H54 (cell line): ENCODE results near the gene SYT13.
"Not testable (repeated sequence)": the region's sequence is repeated elsewhere in the genome, so short reads cannot be mapped to it uniquely, and the experiment has no call there.

Experiments used
- DNase-seq: peaks from one replicate; pipeline ENCODE4 v3.0.0; 2011; ENCODE audit warnings: low spot score, mixed read lengths; ENCODE audit not compliant: insufficient read length
- FAIRE-seq: peaks from 3 replicates; lab custom pipeline; 2011; peaks lifted over from hg19 to GRCh38; lab: Jason Lieb, UNC
- POLR2A ChIP-seq: IDR thresholded peaks from 2 replicates; pipeline ENCODE4 v1.6.1; 2011; ENCODE audit warnings: low read depth, mild to moderate bottlenecking, low read length

Gene SYT13

GRCh38 chr11:45253640-45254039 is 32.5 kb downstream of the SYT13 start:
- TF ChIP-seq POLR2A, result no peak
- DNase-seq, result no peak
- no peak for FAIRE-seq

DNA sequence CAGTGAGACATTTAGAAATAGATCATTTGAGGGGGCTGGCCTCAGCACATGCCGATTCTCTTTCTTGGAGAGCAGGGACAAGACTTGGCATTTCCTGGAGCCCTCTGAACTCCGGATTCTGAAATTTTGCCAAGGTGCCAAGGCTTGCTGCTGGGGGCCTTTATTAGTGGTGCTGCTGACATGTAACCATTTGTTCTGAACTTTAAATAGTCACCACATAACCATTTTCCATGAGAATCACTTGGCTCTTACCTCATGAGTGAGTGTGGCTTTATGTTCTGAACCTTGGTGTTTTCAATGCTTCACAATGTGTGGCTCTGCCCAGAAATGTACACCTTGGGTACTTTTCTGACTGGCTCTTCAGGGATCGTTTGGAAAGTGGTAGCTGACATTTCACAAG is 33.3 kb downstream of the SYT13 start:
- FAIRE-seq (no peak), DNase-seq (no peak)
- no peak for TF ChIP-seq POLR2A

DNA sequence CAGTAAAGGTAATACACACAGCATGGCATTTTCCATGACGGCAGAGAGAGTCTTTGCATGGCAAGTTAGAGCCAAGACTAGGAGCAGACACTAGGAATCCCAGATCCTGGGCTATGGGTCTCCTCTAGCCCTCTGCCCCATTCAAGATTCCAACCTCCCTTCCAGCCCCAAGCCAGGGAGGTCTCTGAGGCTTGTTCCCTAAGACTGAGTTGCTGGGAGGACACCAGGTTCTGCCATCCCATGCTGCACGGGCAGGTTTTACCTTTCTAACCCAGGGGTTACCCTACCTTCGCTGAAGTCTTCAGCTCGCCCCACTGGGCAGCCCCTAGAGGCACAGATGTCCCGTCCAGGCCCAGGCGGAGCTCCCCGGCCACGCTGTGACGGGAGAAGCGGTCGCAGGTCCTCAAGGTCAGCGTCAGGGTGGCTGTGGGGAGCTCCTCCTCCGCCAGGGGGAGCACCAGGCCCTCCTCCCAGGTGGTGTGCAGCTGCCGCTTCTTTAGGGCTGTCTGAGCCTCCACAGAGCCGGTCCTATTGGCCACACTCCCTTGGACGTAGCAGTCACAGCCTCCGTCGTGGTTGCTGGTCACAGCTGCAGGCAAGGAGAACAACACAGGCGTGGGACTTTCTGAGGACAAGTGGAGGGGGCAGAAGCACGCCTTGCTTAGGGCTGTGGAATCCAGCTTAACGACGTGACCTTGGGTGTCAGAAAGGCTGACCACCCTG is 33.8 kb downstream of the SYT13 start:
- FAIRE-seq (no peak), DNase-seq (peak; percentile 71)
- no peak; the same call in 1 of the 2 replicates for TF ChIP-seq POLR2A

DNA sequence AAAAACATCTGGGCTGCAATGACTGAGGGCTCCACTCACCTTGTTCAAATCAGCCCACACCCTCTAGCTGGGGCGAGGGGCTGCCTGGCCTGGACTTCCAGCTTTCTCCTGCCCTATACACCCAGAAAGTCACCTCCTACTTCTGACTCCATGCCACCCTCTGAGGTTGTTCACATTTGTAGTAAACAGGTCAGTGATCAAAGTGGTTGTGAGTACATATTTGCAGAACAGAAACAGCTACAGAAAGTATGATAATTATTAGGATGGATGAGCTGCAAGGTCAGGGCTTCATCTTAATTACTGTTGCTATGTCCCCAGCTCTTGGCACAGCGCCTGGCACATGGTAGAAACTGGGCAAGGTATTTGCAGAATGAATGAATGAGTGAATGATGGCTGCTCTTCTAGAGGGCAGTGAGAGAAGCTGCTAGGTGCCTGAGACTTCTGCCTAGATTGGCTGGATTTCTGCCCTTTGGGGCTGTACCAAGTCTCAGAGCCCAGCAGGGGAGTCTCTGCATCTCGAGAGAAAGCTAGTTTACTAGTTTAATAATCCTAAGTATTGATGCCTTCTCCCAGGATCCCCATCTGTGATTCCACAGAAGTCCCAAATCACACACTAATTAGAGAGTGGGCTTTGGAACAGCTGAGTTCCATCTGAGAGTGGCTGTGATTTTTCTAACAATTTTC is 36.0 kb downstream of the SYT13 start:
- DNase-seq (no peak), FAIRE-seq (no peak)
- no peak for TF ChIP-seq POLR2A

DNA sequence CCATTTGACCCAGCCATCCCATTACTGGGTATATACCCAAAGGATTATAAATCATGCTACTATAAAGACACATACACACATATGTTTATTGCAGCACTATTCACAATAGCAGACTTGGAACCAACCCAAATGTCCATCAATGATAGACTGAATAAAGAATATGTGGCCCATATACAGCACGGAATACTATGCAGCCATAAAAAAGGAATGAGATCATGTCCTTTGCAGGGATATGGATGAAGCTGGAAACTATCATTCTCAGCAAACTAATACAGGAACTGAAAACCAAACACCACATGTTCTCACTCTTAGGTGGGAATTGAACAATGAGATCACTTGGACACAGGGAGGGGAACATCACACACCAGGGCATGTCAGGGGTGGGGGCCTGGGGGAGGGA is 36.8 kb downstream of the SYT13 start:
- FAIRE-seq, DNase-seq: not testable (repeated sequence)

- DNase-seq (no peak), FAIRE-seq (no peak)
- no peak for TF ChIP-seq POLR2A
These were observed 37.6 kb downstream of the SYT13 start for GRCh38 chr11:45248501-45249011.

- no peak for FAIRE-seq
- no peak for DNase-seq
- TF ChIP-seq POLR2A, result no peak
These were observed 38.7 kb downstream of the SYT13 start for GRCh38 chr11:45247433-45247832.

DNA sequence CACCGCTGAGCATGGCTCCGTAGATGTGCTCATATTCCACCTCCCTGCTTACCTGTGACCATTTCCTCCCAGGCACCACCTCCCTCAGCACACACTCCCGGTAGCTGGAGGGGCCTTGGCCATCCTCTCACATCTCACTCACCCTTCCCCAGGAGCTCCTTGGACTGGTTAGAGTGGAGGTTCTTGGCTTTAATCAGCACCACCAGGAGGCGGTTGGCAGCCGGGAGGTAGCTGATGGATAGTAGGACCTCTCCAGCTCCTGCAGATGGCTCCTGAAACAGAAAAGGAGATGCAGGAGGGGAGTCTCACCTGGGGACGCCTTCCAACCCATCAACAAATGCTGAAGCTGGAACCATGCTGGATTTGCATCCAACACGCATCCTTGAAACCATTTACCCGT is 39.9 kb downstream of the SYT13 start:
- DNase-seq, result no peak
- no peak for FAIRE-seq
- no peak for TF ChIP-seq POLR2A

GRCh38 chr11:45245218-45246045 is 40.7 kb downstream of the SYT13 start:
- FAIRE-seq (no peak), DNase-seq (no peak)
- no peak for TF ChIP-seq POLR2A

GRCh38 chr11:45243967-45244366 is 42.2 kb downstream of the SYT13 start:
- DNase-seq, result no peak
- no peak for FAIRE-seq
- TF ChIP-seq POLR2A, result no peak

- FAIRE-seq, result no peak
- TF ChIP-seq POLR2A, result no peak
These were observed 46.4 kb downstream of the SYT13 start for GRCh38 chr11:45239733-45240132.

DNA sequence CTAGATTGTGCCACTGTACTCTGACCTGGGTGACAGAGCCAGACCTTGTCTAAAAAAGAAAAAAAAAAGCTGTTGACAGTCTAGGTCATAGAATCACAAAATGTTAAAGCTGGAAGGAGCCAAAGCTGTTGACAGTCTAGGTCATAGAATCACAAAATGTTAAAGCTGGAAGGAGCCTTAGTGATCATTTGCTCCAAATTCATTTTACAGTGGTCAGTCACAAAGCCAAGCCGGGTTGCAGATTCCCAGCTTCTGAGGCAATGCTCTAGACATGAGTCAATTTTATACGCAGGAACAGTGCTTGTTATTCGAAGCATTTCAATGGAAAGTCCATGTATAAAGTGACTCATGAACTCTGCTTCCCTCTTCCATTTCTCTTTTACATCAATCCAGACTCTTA is 47.4 kb downstream of the SYT13 start:
- peak; percentile 85 for FAIRE-seq
- DNase-seq, result peak; percentile 77
- no peak for TF ChIP-seq POLR2A

More at GRCh38 chr11:45239733-45240132, 46.4 kb downstream of the SYT13 start:
- DNase-seq, result no peak

GRCh38 chr11:45237711-45238315 is 48.3 kb downstream of the SYT13 start:
- DNase-seq (no peak), FAIRE-seq (no peak)
- no peak for TF ChIP-seq POLR2A
